H1 (cell line): ENCODE measurements around the gene RETREG1. TPM values are rescaled to one million over a fixed set of nuclear protein-coding genes. Genes with fewer than 3 reads are reported as not detected.

ENCODE experiments used
- CTCF ChIA-PET: fragments of 300-600 bp; sonication (Branson Sonifier 250); formaldehyde crosslinking; loops from one replicate; lab custom pipeline; 2021; ENCODE audit not compliant: partially characterized antibody; lab: Charles Lee
- POLR2A ChIA-PET: fragments of 300-600 bp; sonication (Branson Sonifier 250); formaldehyde crosslinking; loops from one replicate; lab custom pipeline; 2021; ENCODE audit warnings: inconsistent platforms; ENCODE audit not compliant: partially characterized antibody; lab: Charles Lee
- DNase-seq, 2 experiments: peaks; one replicate each; pipeline versions ENCODE4 v3.0.0 to v3.0.0-alpha.2; 2010 to 2022; ENCODE audit warnings: low spot score in 2 of 2, low read depth in 1 of 2, mixed read lengths in 1 of 2
- FAIRE-seq: peaks from 2 replicates; lab custom pipeline; 2011; peaks lifted over from hg19 to GRCh38; lab: Jason Lieb, UNC
- H2AFZ ChIP-seq: 2 replicates; pipeline ENCODE4 v1.8.1; 2012; ENCODE audit warnings: low read length, inconsistent platforms
- H2AK5ac ChIP-seq: 2 replicates; pipeline ENCODE4 v1.6.1; 2013; ENCODE audit warnings: low read depth, low read length
- H2BK120ac ChIP-seq: replicated peaks from 2 replicates; pipeline ENCODE3; 2013; ENCODE audit warnings: low read depth, low read length, inconsistent platforms
- H2BK12ac ChIP-seq: 2 replicates; pipeline ENCODE4 v1.6.1; 2013; ENCODE audit warnings: low read depth, low read length
- H2BK15ac ChIP-seq: 2 replicates; pipeline ENCODE4 v1.6.1; 2013; ENCODE audit warnings: low read length
- H2BK20ac ChIP-seq: 2 replicates; pipeline ENCODE4 v1.6.1; 2013; ENCODE audit warnings: low read length
- H2BK5ac ChIP-seq: 2 replicates; pipeline ENCODE4 v1.6.1; 2013; ENCODE audit warnings: low read depth, low read length
- H3K14ac ChIP-seq: 2 replicates; pipeline ENCODE4 v1.6.1; 2013; ENCODE audit warnings: inconsistent platforms; ENCODE audit not compliant: insufficient read length
- H3K18ac ChIP-seq: 2 replicates; pipeline ENCODE4 v1.6.1; 2013; ENCODE audit warnings: low read length; ENCODE audit errors: extremely low read depth
- H3K23ac ChIP-seq: 2 replicates; pipeline ENCODE4 v1.6.1; 2013; ENCODE audit warnings: inconsistent platforms; ENCODE audit not compliant: insufficient read length
- H3K23me2 ChIP-seq: 2 replicates; pipeline ENCODE4 v1.6.1; 2013; ENCODE audit warnings: low read depth, low read length
- H3K27ac ChIP-seq: 2 replicates; pipeline ENCODE4 v1.6.1; 2011; ENCODE audit warnings: low read depth, low read length, inconsistent platforms
- H3K27me3 ChIP-seq, 4 experiments: replicated peaks in 1 of 4; 1 replicate in 1 of 4; 2 replicates in 3 of 4; pipeline versions ENCODE4 v1.6.1 to v1.8.1; 2011 to 2013; ENCODE audit warnings: low read length in 3 of 4, mild to moderate bottlenecking in 3 of 4, inconsistent platforms in 2 of 4, mixed read lengths in 2 of 4, moderate library complexity in 1 of 4; ENCODE audit not compliant: control insufficient read depth in 3 of 4, insufficient read depth in 3 of 4; ENCODE audit errors: extremely low read depth in 1 of 4
- H3K36me3 ChIP-seq, 4 experiments: 2 replicates each; pipeline versions ENCODE4 v1.6.1 to v1.8.1; 2011 to 2013; ENCODE audit warnings: mild to moderate bottlenecking in 4 of 4, low read length in 3 of 4, moderate library complexity in 2 of 4, control low read depth in 1 of 4, inconsistent platforms in 1 of 4; ENCODE audit not compliant: insufficient read depth in 4 of 4, control insufficient read depth in 2 of 4
- H3K4ac ChIP-seq: replicated peaks from 2 replicates; pipeline ENCODE3; 2013; ENCODE audit warnings: low read length, low read depth, mixed read lengths, inconsistent platforms; ENCODE audit not compliant: insufficient read length
- H3K4me1 ChIP-seq, 4 experiments: replicated peaks in 1 of 4; 1 replicate in 1 of 4; 2 replicates in 3 of 4; pipeline versions ENCODE4 v1.6.1 to v1.8.1; 2011 to 2013; ENCODE audit warnings: low read length in 3 of 4, inconsistent platforms in 2 of 4, mixed read lengths in 1 of 4; ENCODE audit not compliant: insufficient read depth in 4 of 4, control insufficient read depth in 3 of 4
- H3K4me2 ChIP-seq, 2 experiments: 2 replicates each; pipeline versions ENCODE4 v1.6.1 to v1.8.1; 2011 to 2013; ENCODE audit warnings: low read depth in 2 of 2, low read length in 2 of 2, control low read depth in 1 of 2, inconsistent platforms in 1 of 2, mild to moderate bottlenecking in 1 of 2; ENCODE audit not compliant: insufficient read depth in 1 of 2
- H3K4me3 ChIP-seq, 4 experiments: fragments of 200-600, 300-600 bp in 1 of 4; sonication (generic), shearing (Covaris generic), sonication (Bioruptor Twin) in 1 of 4; 2 replicates each; pipeline versions ENCODE4 v1.5.1 to v1.8.1; 2011 to 2016; ENCODE audit warnings: low read length in 4 of 4, low read depth in 3 of 4, control low read depth in 2 of 4, inconsistent platforms in 2 of 4, mild to moderate bottlenecking in 2 of 4, mixed read lengths in 1 of 4, moderate library complexity in 1 of 4; ENCODE audit not compliant: insufficient read depth in 2 of 4; ENCODE audit errors: extremely low read depth in 1 of 4
- H3K56ac ChIP-seq: replicated peaks from 2 replicates; pipeline ENCODE3; 2013; ENCODE audit warnings: low read depth, mild to moderate bottlenecking, mixed read lengths, low read length, inconsistent platforms; ENCODE audit not compliant: insufficient read length
- H3K79me1 ChIP-seq: 2 replicates; pipeline ENCODE4 v1.6.1; 2013; ENCODE audit warnings: low read depth, low read length, control low read depth
- H3K79me2 ChIP-seq, 2 experiments: 2 replicates each; pipeline versions ENCODE4 v1.6.1 to v1.8.1; 2012 to 2013; ENCODE audit warnings: low read length in 2 of 2, mild to moderate bottlenecking in 2 of 2, inconsistent platforms in 1 of 2; ENCODE audit not compliant: insufficient read depth in 2 of 2, control insufficient read depth in 1 of 2
- H3K9ac ChIP-seq, 4 experiments: replicated peaks in 1 of 4; 1 replicate in 1 of 4; 2 replicates in 3 of 4; pipeline versions ENCODE4 v1.6.1 to v1.8.1; 2011 to 2013; ENCODE audit warnings: low read depth in 3 of 4, low read length in 3 of 4, control low read depth in 2 of 4, mild to moderate bottlenecking in 2 of 4, moderate library complexity in 2 of 4, inconsistent platforms in 1 of 4; ENCODE audit errors: extremely low read depth in 1 of 4
- H3K9me3 ChIP-seq, 2 experiments: 2 replicates each; pipeline versions ENCODE4 v1.6.1 to v1.8.1; 2012 to 2013; ENCODE audit warnings: mild to moderate bottlenecking in 2 of 2, moderate library complexity in 2 of 2, control low read depth in 1 of 2, inconsistent platforms in 1 of 2, low read depth in 1 of 2, low read length in 1 of 2, mixed read lengths in 1 of 2; ENCODE audit not compliant: insufficient read depth in 2 of 2
- H4K20me1 ChIP-seq, 2 experiments: replicated peaks in 1 of 2; 2 replicates each; pipeline versions ENCODE3 to v1.8.1; 2011 to 2013; ENCODE audit warnings: inconsistent platforms in 2 of 2, low read length in 2 of 2, mild to moderate bottlenecking in 1 of 2; ENCODE audit not compliant: insufficient read depth in 2 of 2, control insufficient read depth in 1 of 2
- H4K5ac ChIP-seq: 2 replicates; pipeline ENCODE4 v1.6.1; 2013; ENCODE audit warnings: low read length, low read depth, mixed read lengths, inconsistent platforms; ENCODE audit not compliant: insufficient read length
- H4K8ac ChIP-seq: 2 replicates; pipeline ENCODE4 v1.8.0; 2013; ENCODE audit warnings: mild to moderate bottlenecking, moderate library complexity, low read length, inconsistent platforms; ENCODE audit not compliant: insufficient read depth; ENCODE audit errors: extremely low read depth
- H4K91ac ChIP-seq: replicated peaks from 2 replicates; pipeline ENCODE3; 2013; ENCODE audit warnings: low read length, mixed read lengths, inconsistent platforms; ENCODE audit not compliant: insufficient read length
- BRCA1 ChIP-seq: IDR thresholded peaks from 2 replicates; pipeline ENCODE4 v1.6.1; 2012; ENCODE audit warnings: low read depth, low read length, improper control_type of control experiment
- SIX5 ChIP-seq: IDR thresholded peaks from 2 replicates; pipeline ENCODE4 v1.6.1; 2011; ENCODE audit warnings: mild to moderate bottlenecking, low read depth, low read length
- SP4 ChIP-seq: IDR thresholded peaks from 2 replicates; pipeline ENCODE4 v1.6.1; 2012; ENCODE audit warnings: low read length, inconsistent platforms
- TBP ChIP-seq: IDR thresholded peaks from 2 replicates; pipeline ENCODE4 v1.6.1; 2011; ENCODE audit warnings: low read depth, low read length, improper control_type of control experiment
- ZNF274 ChIP-seq: IDR thresholded peaks from 2 replicates; pipeline ENCODE4 v1.7.0; 2012; ENCODE audit warnings: low read length, borderline replicate concordance; ENCODE audit errors: extremely low read depth
- WGBS, 2 experiments: shearing (Covaris generic) in 1 of 2; methylation state at CpG; one replicate each; pipeline versions ENCODE4 v1.1.6 to v1.1.7; 2013 to 2015; ENCODE audit warnings: low lambda C conversion rate in 2 of 2, mixed read lengths in 2 of 2, inconsistent platforms in 1 of 2, low coverage in 1 of 2, missing lambda C conversion rate in 1 of 2; ENCODE audit not compliant: insufficient replicate concordance in 2 of 2, insufficient coverage in 1 of 2, insufficient read length in 1 of 2; ENCODE audit errors: extremely low coverage in 1 of 2, missing lambda C conversion rate in 1 of 2; 5-methylcytosine and 5-hydroxymethylcytosine counted together
- polyA plus RNA-seq, 7 experiments: library from polyadenylated mRNA; depleted of rRNA in 3 of 7; stranded (reverse) in 5 of 7; unstranded in 2 of 7; fragments of >200 nt in 5 of 7; fragments of 200-250 nt in 2 of 7; gene quantifications; 1 replicate in 5 of 7; 2 replicates in 1 of 7; 4 replicates in 1 of 7; pipeline versions ENCODE4 v1.2.1 to v1.2.3, GENCODE V29; 2011 to 2013; ENCODE audit warnings: missing spikeins in 2 of 7, mixed read lengths in 2 of 7
- total RNA-seq: library from RNA; stranded (reverse); fragmentation: NEBNext Ultra II Directional; extraction: Animal tissue kit (Norgen Biotek cat#: 25700); gene quantifications from 2 replicates; pipeline ENCODE4 v1.2.1, GENCODE V29; 2021
- TF ChIP-seq, protein P1 (sequence below): IDR thresholded peaks from 2 replicates; pipeline ENCODE4 v1.6.1; 2012; ENCODE audit warnings: low read length, inconsistent platforms
- TF ChIP-seq, protein P2 (sequence below): IDR thresholded peaks from 2 replicates; pipeline ENCODE4 v1.6.1; 2012; ENCODE audit warnings: inconsistent platforms

The RETREG1 gene
- total and polyA plus RNA-seq, 2 of the 8 experiments (the other 6 are each of a cell fraction or from before 2014, with no cell fraction given): 0.62 to 1.9 TPM

DNA sequence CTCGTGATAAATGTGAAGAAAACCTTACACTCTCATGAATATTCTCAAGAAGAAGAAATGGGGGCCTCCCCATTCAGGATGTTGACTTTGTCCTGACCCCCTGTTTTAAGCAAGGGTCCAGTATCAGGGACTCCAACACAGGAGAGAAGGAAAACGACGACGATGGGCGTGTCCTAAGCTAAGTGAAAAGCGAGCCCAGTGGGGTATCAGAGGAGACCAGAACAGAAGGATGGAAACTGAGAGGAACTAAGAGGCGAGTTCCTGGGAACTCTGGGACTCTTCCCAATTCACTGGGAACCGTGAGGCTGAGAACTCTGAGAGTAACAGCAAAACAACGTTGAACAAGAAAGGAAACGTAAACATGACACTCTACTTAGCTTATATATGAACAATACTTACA, 14.6 kb downstream of the RETREG1 start:
- H4K5ac ChIP-seq: no peak overlapping the region
- H3K14ac ChIP-seq: no peak overlapping the region
- H3K23me2 ChIP-seq: no peaks in the 10 kb centered on the region
- H3K9me3 ChIP-seq: no peaks in the 10 kb centered on the region
- 0 out of 2 replicates have a peak, but pooled peaks cover 2% of the 10 kb centered on the region for H3K79me1 ChIP-seq
- H3K4me1 ChIP-seq: no peaks in the 10 kb centered on the region
- no peak overlapping the region for H3K23ac ChIP-seq
- no peak overlapping the region for H4K91ac ChIP-seq
- H4K20me1 ChIP-seq: no peaks in the 10 kb centered on the region
- H3K9ac ChIP-seq: no peak overlapping the region
- H3K27ac ChIP-seq: no peak overlapping the region
- H3K4me3 ChIP-seq: no peak overlapping the region
- no peak overlapping the region for H2BK5ac ChIP-seq
- H3K4me2 ChIP-seq: no peak overlapping the region
- CTCF ChIA-PET: interaction anchor here (2.5 kb wide), 1 partner anchor 17 kb away, joined by 15 read pairs; no protein-coding TSS in a partner anchor
- WGBS, 2 experiments: 70% methylated on average over 10 of the region's 10 CpGs; no CpG with 5 or more reads in 1 of the 2 experiments
- TF ChIP-seq, protein P1, sequence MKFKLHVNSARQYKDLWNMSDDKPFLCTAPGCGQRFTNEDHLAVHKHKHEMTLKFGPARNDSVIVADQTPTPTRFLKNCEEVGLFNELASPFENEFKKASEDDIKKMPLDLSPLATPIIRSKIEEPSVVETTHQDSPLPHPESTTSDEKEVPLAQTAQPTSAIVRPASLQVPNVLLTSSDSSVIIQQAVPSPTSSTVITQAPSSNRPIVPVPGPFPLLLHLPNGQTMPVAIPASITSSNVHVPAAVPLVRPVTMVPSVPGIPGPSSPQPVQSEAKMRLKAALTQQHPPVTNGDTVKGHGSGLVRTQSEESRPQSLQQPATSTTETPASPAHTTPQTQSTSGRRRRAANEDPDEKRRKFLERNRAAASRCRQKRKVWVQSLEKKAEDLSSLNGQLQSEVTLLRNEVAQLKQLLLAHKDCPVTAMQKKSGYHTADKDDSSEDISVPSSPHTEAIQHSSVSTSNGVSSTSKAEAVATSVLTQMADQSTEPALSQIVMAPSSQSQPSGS: no peak
- TF ChIP-seq BRCA1 (no peak), TBP (no peak), SIX5 (no peak), ZNF274 (no peak), SP4 (no peak)
- TF ChIP-seq, protein P2, sequence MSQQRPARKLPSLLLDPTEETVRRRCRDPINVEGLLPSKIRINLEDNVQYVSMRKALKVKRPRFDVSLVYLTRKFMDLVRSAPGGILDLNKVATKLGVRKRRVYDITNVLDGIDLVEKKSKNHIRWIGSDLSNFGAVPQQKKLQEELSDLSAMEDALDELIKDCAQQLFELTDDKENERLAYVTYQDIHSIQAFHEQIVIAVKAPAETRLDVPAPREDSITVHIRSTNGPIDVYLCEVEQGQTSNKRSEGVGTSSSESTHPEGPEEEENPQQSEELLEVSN: no peak
- no peak overlapping the region for H2BK120ac ChIP-seq
- H2AK5ac ChIP-seq: no peak overlapping the region
- H3K79me2 ChIP-seq: no peaks in the 10 kb centered on the region
- H3K27me3 ChIP-seq: no peaks in the 10 kb centered on the region
- no peak overlapping the region for H2BK20ac ChIP-seq
- no peak overlapping the region for H4K8ac ChIP-seq
- no peaks in the 10 kb centered on the region for H3K36me3 ChIP-seq
- POLR2A ChIA-PET: no interaction called here
- H3K4ac ChIP-seq: no peak overlapping the region
- H3K18ac ChIP-seq: no peak overlapping the region
- H2BK12ac ChIP-seq: no peak overlapping the region
- no peak overlapping the region for H2AFZ ChIP-seq
- H3K56ac ChIP-seq: no peak overlapping the region
- FAIRE-seq (no peak), DNase-seq (no peak)
- H2BK15ac ChIP-seq: no peak overlapping the region
